ENCODE data around the gene KIF2A. TPM values are rescaled to one million over a fixed set of nuclear protein-coding genes. Genes with fewer than 3 reads are reported as not detected.

Gene KIF2A
- total and polyA plus RNA-seq, 2 of the 8 experiments (the other 6 are each of a cell fraction or from before 2014, with no cell fraction given), result 18.4 to 97.1 TPM

DNA sequence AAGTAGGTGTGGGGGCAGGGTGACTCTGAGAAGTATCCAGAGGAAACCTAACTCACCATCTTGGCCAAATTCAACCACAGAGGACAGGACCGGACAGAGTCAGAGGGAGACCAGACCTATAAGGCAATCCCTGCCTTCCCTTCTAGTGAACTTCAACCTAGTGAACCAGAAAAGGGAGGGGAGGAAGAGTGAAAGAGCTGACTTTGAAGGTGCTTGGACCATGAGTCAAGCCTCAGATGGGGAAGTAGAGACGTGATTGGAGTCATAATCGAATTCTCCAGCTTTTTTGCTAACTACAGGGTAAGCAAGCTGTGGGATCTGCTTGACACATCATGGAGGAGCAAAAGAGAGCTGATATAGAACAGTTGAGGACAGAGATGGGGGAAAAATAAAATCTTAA lies 18.8 kb upstream of the KIF2A start:
- ChIA-PET CTCF (ENCODE audit: partially characterized antibody) (no interaction called here), POLR2A (ENCODE audit: partially characterized antibody) (interaction anchor here (1.3 kb wide), 1 partner anchor 18 kb away, joined by 3 read pairs; the partner anchor contains the start of gene KIF2A)
- no peak overlapping the region for H4K5ac ChIP-seq (ENCODE audit: insufficient read length, low read depth, low read length)
- H3K36me3 ChIP-seq (ENCODE audit: control insufficient read depth in 2 of 4, insufficient read depth in 4 of 4, low read length in 3 of 4), result no peaks in the 10 kb centered on the region
- H3K79me2 ChIP-seq (ENCODE audit: control insufficient read depth in 1 of 2, insufficient read depth in 2 of 2, low read length in 2 of 2), result no peaks in the 10 kb centered on the region
- H3K14ac ChIP-seq (ENCODE audit: insufficient read length), result no peak overlapping the region
- H2AFZ ChIP-seq (ENCODE audit: low read length), result no peak overlapping the region
- no peak overlapping the region for H3K27ac ChIP-seq (ENCODE audit: low read depth, low read length)
- no peak overlapping the region for H3K4ac ChIP-seq (replicated peaks; ENCODE audit: insufficient read length, low read depth, low read length)
- H3K4me1 ChIP-seq (replicated peaks in 1 of 4; ENCODE audit: control insufficient read depth in 3 of 4, insufficient read depth in 4 of 4, low read length in 3 of 4), result no peaks in the 10 kb centered on the region
- H4K20me1 ChIP-seq (replicated peaks in 1 of 2; ENCODE audit: control insufficient read depth in 1 of 2, insufficient read depth in 2 of 2, low read length in 2 of 2), result no peaks in the 10 kb centered on the region
- no peak overlapping the region for H3K18ac ChIP-seq (ENCODE audit: extremely low read depth, low read length)
- H2BK120ac ChIP-seq (replicated peaks; ENCODE audit: low read depth, low read length), result no peak overlapping the region
- H3K23ac ChIP-seq (ENCODE audit: insufficient read length), result no peak overlapping the region
- no peak overlapping the region for H3K56ac ChIP-seq (replicated peaks; ENCODE audit: insufficient read length, low read depth, low read length)
- FAIRE-seq (no peak), DNase-seq (ENCODE audit: low read depth in 1 of 2, low spot score in 2 of 2) (no peak)
- no peak overlapping the region for H3K4me2 ChIP-seq (ENCODE audit: insufficient read depth in 1 of 2, low read depth in 2 of 2, low read length in 2 of 2)
- H3K27me3 ChIP-seq (replicated peaks in 1 of 4; ENCODE audit: control insufficient read depth in 3 of 4, extremely low read depth in 1 of 4, insufficient read depth in 3 of 4, low read length in 3 of 4), result no peaks in the 10 kb centered on the region
- H2BK5ac ChIP-seq (ENCODE audit: low read depth, low read length), result no peak overlapping the region
- H4K91ac ChIP-seq (replicated peaks; ENCODE audit: insufficient read length, low read length), result no peak overlapping the region
- H3K9ac ChIP-seq (replicated peaks in 1 of 4; ENCODE audit: extremely low read depth in 1 of 4, low read depth in 3 of 4, low read length in 3 of 4), result no peak overlapping the region
- no peak overlapping the region for H2AK5ac ChIP-seq (ENCODE audit: low read depth, low read length)
- H3K79me1 ChIP-seq (ENCODE audit: low read depth, low read length), result no peaks in the 10 kb centered on the region
- H2BK15ac ChIP-seq (ENCODE audit: low read length), result no peak overlapping the region
- H2BK12ac ChIP-seq (ENCODE audit: low read depth, low read length), result no peak overlapping the region
- peaks cover 5 to 8% of the 10 kb centered on the region in 2 experiments for H3K9me3 ChIP-seq (ENCODE audit: insufficient read depth in 2 of 2, low read depth in 1 of 2, low read length in 1 of 2)
- no peak overlapping the region for H3K4me3 ChIP-seq (ENCODE audit: extremely low read depth in 1 of 4, insufficient read depth in 2 of 4, low read depth in 3 of 4, low read length in 4 of 4)
- H3K23me2 ChIP-seq (ENCODE audit: low read depth, low read length), result no peaks in the 10 kb centered on the region
- H4K8ac ChIP-seq (ENCODE audit: extremely low read depth, insufficient read depth, low read length), result no peak overlapping the region
- no peak overlapping the region for H2BK20ac ChIP-seq (ENCODE audit: low read length)
- 88% methylated on average over 3 of the region's 3 CpGs; no CpG with 5 or more reads in 1 of the 2 experiments for WGBS, 2 experiments (ENCODE audit: extremely low coverage in 1 of 2, insufficient coverage in 1 of 2, insufficient read length in 1 of 2, insufficient replicate concordance in 2 of 2, low coverage in 1 of 2, low lambda C conversion rate in 2 of 2, missing lambda C conversion rate in 1 of 2)
- TF ChIP-seq, protein P1, sequence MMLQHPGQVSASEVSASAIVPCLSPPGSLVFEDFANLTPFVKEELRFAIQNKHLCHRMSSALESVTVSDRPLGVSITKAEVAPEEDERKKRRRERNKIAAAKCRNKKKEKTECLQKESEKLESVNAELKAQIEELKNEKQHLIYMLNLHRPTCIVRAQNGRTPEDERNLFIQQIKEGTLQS (IDR thresholded peaks at IDR 0.05; ENCODE audit: insufficient read depth, low read depth, low read length), result no peak
- TF ChIP-seq KDM5A (IDR thresholded peaks at IDR 0.05; ENCODE audit: low read length), result no peak
- TF ChIP-seq, protein P2, sequence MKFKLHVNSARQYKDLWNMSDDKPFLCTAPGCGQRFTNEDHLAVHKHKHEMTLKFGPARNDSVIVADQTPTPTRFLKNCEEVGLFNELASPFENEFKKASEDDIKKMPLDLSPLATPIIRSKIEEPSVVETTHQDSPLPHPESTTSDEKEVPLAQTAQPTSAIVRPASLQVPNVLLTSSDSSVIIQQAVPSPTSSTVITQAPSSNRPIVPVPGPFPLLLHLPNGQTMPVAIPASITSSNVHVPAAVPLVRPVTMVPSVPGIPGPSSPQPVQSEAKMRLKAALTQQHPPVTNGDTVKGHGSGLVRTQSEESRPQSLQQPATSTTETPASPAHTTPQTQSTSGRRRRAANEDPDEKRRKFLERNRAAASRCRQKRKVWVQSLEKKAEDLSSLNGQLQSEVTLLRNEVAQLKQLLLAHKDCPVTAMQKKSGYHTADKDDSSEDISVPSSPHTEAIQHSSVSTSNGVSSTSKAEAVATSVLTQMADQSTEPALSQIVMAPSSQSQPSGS (IDR thresholded peaks at IDR 0.05; ENCODE audit: low read length), result no peak
- no peak for TF ChIP-seq CREB1 (IDR thresholded peaks at IDR 0.05)
- TF ChIP-seq SP1 (IDR thresholded peaks at IDR 0.05; ENCODE audit: low read depth, low read length), result no peak
- TF ChIP-seq GTF2F1 (IDR thresholded peaks at IDR 0.05; ENCODE audit: borderline replicate concordance, low read depth, low read length), result no peak
- TF ChIP-seq EZH2 (IDR thresholded peaks at IDR 0.05; ENCODE audit: low read depth, low read length, severe bottlenecking), result no peak
- TF ChIP-seq TAF1 (IDR thresholded peaks at IDR 0.05; ENCODE audit: low read depth, low read length), result no peak
- TF ChIP-seq, protein P3, sequence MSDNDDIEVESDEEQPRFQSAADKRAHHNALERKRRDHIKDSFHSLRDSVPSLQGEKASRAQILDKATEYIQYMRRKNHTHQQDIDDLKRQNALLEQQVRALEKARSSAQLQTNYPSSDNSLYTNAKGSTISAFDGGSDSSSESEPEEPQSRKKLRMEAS (IDR thresholded peaks at IDR 0.05), result no peak
- no peak for TF ChIP-seq TCF12 (IDR thresholded peaks at IDR 0.05; ENCODE audit: low read depth, low read length)
- TF ChIP-seq CHD2 (IDR thresholded peaks at IDR 0.05; ENCODE audit: low read length), result no peak
- TF ChIP-seq POLR2A (IDR thresholded peaks at IDR 0.05; ENCODE audit: control extremely low read depth in 1 of 2, low read depth in 2 of 2, low read length in 2 of 2), result no peak
- no peak for TF ChIP-seq RAD21 (IDR thresholded peaks at IDR 0.05 in 1 of 2, conservative IDR thresholded peaks at IDR 0.05 in 1 of 2; ENCODE audit: low read depth in 2 of 2, low read length in 2 of 2)

Measured in H1 (cell line).